HCT116 (cell line): Measurements from ENCODE around the gene PRLHR. TPM values are rescaled to one million over a fixed set of nuclear protein-coding genes. Genes with fewer than 3 reads are reported as not detected.

ENCODE experiments used
- ATAC-seq: fragments of 200-7000 bp; cut with Tn5 transposase; 2 replicates; pipeline ENCODE4 v1.9.1; 2020; ENCODE audit warnings: mild to moderate bottlenecking, moderate library complexity
- BruUV-seq: library from RNA; stranded (reverse); fragments of 400-500 nt; replicated peaks from 2 replicates; lab custom pipeline; 2021; lab: Mats Ljungman, UMichigan
- CTCF ChIA-PET: fragments of 300-600 bp; sonication (Branson Sonifier 250); formaldehyde crosslinking; loops from one replicate; lab custom pipeline; 2021; ENCODE audit warnings: antibody characterized with exemption; lab: Charles Lee
- POLR2A ChIA-PET: fragments of 300-600, 350-600 bp; sonication (Branson Sonifier 250); formaldehyde crosslinking; loops from one replicate; lab custom pipeline; 2021; ENCODE audit warnings: antibody characterized with exemption; lab: Charles Lee
- RAD21 ChIA-PET, 2 experiments: fragments of 300-600 bp; sonication (Branson Sonifier 250); formaldehyde crosslinking; loops; one replicate each; lab custom pipeline; 2023; ENCODE audit warnings: low total read pairs in 2 of 2; ENCODE audit not compliant: uncharacterized antibody in 2 of 2, unreplicated experiment in 2 of 2, low non-redundant PET in 1 of 2; lab: Charles Lee
- DNase-seq: peaks from one replicate; pipeline ENCODE4 v3.0.0-alpha.2; 2010; ENCODE audit warnings: low read depth, low spot score
- H2AFZ ChIP-seq: fragments of 200-600 bp; shearing (Covaris generic), sonication (generic); 2 replicates; pipeline ENCODE4 v1.6.1; 2017; ENCODE audit warnings: low read depth, mixed run types, mixed read lengths, antibody characterized with exemption, low read length; ENCODE audit not compliant: poor library complexity, severe bottlenecking
- H3K27ac ChIP-seq: 2 replicates; pipeline ENCODE4 v1.5.1; 2012; ENCODE audit warnings: low read depth, low read length
- H3K27me3 ChIP-seq: fragments of 200-600 bp; sonication (generic); 2 replicates; pipeline ENCODE4 v1.6.1; 2016; ENCODE audit warnings: mixed run types, low read length, mixed read lengths; ENCODE audit not compliant: insufficient read depth
- H3K36me3 ChIP-seq, 2 experiments: fragments of 200-500 bp in 1 of 2; fragments of 200-600 bp in 1 of 2; sonication (Bioruptor generic) in 1 of 2; sonication (generic) in 1 of 2; 2 replicates each; pipeline versions ENCODE4 v1.5.1 to v1.6.1; 2014 to 2016; ENCODE audit warnings: low read length in 2 of 2, inconsistent platforms in 1 of 2, mixed read lengths in 1 of 2, mixed run types in 1 of 2; ENCODE audit not compliant: insufficient read depth in 2 of 2, control insufficient read depth in 1 of 2
- H3K4me1 ChIP-seq, 2 experiments: fragments of 200-600 bp in 1 of 2; sonication (generic) in 1 of 2; 2 replicates each; pipeline versions ENCODE4 v1.5.1 to v1.6.1; 2012 to 2017; ENCODE audit warnings: low read length in 2 of 2, inconsistent platforms in 1 of 2, mild to moderate bottlenecking in 1 of 2, mixed read lengths in 1 of 2, mixed run types in 1 of 2, moderate library complexity in 1 of 2; ENCODE audit not compliant: insufficient read depth in 2 of 2, control insufficient read depth in 1 of 2
- H3K4me2 ChIP-seq: fragments of 200-600 bp; sonication (generic); 2 replicates; pipeline ENCODE4 v1.6.1; 2017; ENCODE audit warnings: mixed run types, low read length, mixed read lengths
- H3K4me3 ChIP-seq, 2 experiments: fragments of 200-600 bp in 1 of 2; sonication (generic) in 1 of 2; replicated peaks in 1 of 2; 2 replicates each; pipeline ENCODE4 v1.5.1; 2011 to 2016; ENCODE audit warnings: low read length in 2 of 2, control low read depth in 1 of 2, low read depth in 1 of 2, mild to moderate bottlenecking in 1 of 2, mixed read lengths in 1 of 2, mixed run types in 1 of 2
- H3K79me2 ChIP-seq: fragments of 200-600 bp; sonication (generic); 2 replicates; pipeline ENCODE4 v1.6.1; 2017; ENCODE audit warnings: mild to moderate bottlenecking, mixed run types, low read length, moderate library complexity, mixed read lengths; ENCODE audit not compliant: insufficient read depth
- H3K9ac ChIP-seq: fragments of 200-600 bp; sonication (generic); 2 replicates; pipeline ENCODE4 v1.6.1; 2016; ENCODE audit warnings: low read length, mixed read lengths
- H3K9me2 ChIP-seq: fragments of 200-600 bp; sonication (generic), shearing (Covaris generic); 2 replicates; pipeline ENCODE4 v1.6.1; 2017; ENCODE audit warnings: mixed run types, mild to moderate bottlenecking, moderate library complexity; ENCODE audit not compliant: insufficient read depth
- H3K9me3 ChIP-seq, 2 experiments: fragments of 200-500 bp in 1 of 2; fragments of 200-600 bp in 1 of 2; sonication (Bioruptor generic) in 1 of 2; sonication (generic) in 1 of 2; 2 replicates each; pipeline ENCODE4 v1.6.1; 2014 to 2017; ENCODE audit warnings: low read length in 2 of 2, mixed read lengths in 2 of 2, inconsistent platforms in 1 of 2, low read depth in 1 of 2, mild to moderate bottlenecking in 1 of 2, mixed run types in 1 of 2, moderate library complexity in 1 of 2; ENCODE audit not compliant: control insufficient read depth in 1 of 2, insufficient read depth in 1 of 2
- H4K20me1 ChIP-seq: fragments of 200-600 bp; sonication (generic), shearing (Covaris generic); 2 replicates; pipeline ENCODE4 v1.6.1; 2017; ENCODE audit warnings: mixed run types, mild to moderate bottlenecking, moderate library complexity; ENCODE audit not compliant: insufficient read depth
- CTCF ChIP-seq, 3 experiments: fragments of 200-600 bp in 1 of 3; sonication (generic) in 1 of 3; IDR thresholded peaks in 2 of 3; conservative IDR thresholded peaks in 1 of 3; 2 replicates each; pipeline ENCODE4 v1.5.1; 2012 to 2017; ENCODE audit warnings: low read depth in 2 of 3, low read length in 2 of 3, antibody characterized with exemption in 1 of 3, borderline replicate concordance in 1 of 3, control low read depth in 1 of 3, mild to moderate bottlenecking in 1 of 3, mixed read lengths in 1 of 3, mixed run types in 1 of 3, moderate library complexity in 1 of 3; ENCODE audit not compliant: insufficient read depth in 1 of 3
- EGR1 ChIP-seq: IDR thresholded peaks from 2 replicates; pipeline ENCODE4 v1.6.1; 2012; ENCODE audit warnings: low read depth
- ELF1 ChIP-seq: IDR thresholded peaks from 2 replicates; pipeline ENCODE4 v1.6.1; 2012; ENCODE audit warnings: low read depth, borderline replicate concordance
- EZH2 ChIP-seq: fragments of 200-600 bp; sonication (generic); IDR thresholded peaks from 2 replicates; pipeline ENCODE4 v1.6.1; 2017; ENCODE audit warnings: antibody characterized with exemption, mixed run types
- FOSL1 ChIP-seq: IDR thresholded peaks from 2 replicates; pipeline ENCODE4 v1.6.1; 2012; ENCODE audit warnings: low read depth
- JUND ChIP-seq: IDR thresholded peaks from 2 replicates; pipeline ENCODE4 v1.6.1; 2012
- MAX ChIP-seq: IDR thresholded peaks from 2 replicates; pipeline ENCODE4 v1.6.1; 2012
- POLR2A ChIP-seq: IDR thresholded peaks from 2 replicates; pipeline ENCODE4 v1.7.0; 2011; ENCODE audit warnings: borderline replicate concordance; ENCODE audit not compliant: insufficient read depth, insufficient read length; ENCODE audit errors: extremely low read depth
- POLR2AphosphoS5 ChIP-seq: IDR thresholded peaks from 2 replicates; pipeline ENCODE4 v1.6.1; 2011; ENCODE audit warnings: mild to moderate bottlenecking, low read depth, low read length, moderate library complexity
- RAD21 ChIP-seq: IDR thresholded peaks from 2 replicates; pipeline ENCODE4 v1.6.1; 2012; ENCODE audit warnings: low read depth, mild to moderate bottlenecking
- REST ChIP-seq: IDR thresholded peaks from 2 replicates; pipeline ENCODE4 v1.6.1; 2012; ENCODE audit warnings: low read depth
- SIN3A ChIP-seq: IDR thresholded peaks from 2 replicates; pipeline ENCODE4 v1.6.1; 2012; ENCODE audit warnings: low read depth
- SP1 ChIP-seq: IDR thresholded peaks from 2 replicates; pipeline ENCODE4 v1.6.1; 2012; ENCODE audit warnings: low read depth
- SRF ChIP-seq: IDR thresholded peaks from 2 replicates; pipeline ENCODE4 v1.6.1; 2012; ENCODE audit warnings: low read depth
- TCF7L2 ChIP-seq: IDR thresholded peaks from 2 replicates; pipeline ENCODE4 v1.7.0; 2011; ENCODE audit warnings: borderline replicate concordance, inconsistent platforms; ENCODE audit not compliant: insufficient read depth, insufficient read length; ENCODE audit errors: extremely low read depth
- YY1 ChIP-seq: IDR thresholded peaks from 2 replicates; pipeline ENCODE4 v1.6.1; 2011; ENCODE audit warnings: low read length, low read depth, moderate library complexity, mild to moderate bottlenecking; ENCODE audit not compliant: insufficient replicate concordance; ENCODE audit errors: extremely low read depth
- ZFX ChIP-seq: fragments of 450-650 bp; IDR thresholded peaks from 2 replicates; pipeline ENCODE4 v1.6.1; 2017
- intact Hi-C: fragments of 100-400 bp; cut with micrococcal nuclease; formaldehyde crosslinking; loops from 2 replicates; pipeline ENCODE4 v1.10.0; 2022
- total RNA-seq: library from RNA; stranded (reverse); gene quantifications from one replicate; pipeline ENCODE4 v1.2.1, GENCODE V29; 2021; ENCODE audit not compliant: unreplicated experiment
- TF ChIP-seq, protein P1 (sequence below): IDR thresholded peaks from 2 replicates; pipeline ENCODE4 v1.6.1; 2012

PRLHR gene
- total RNA-seq, 1 experiment from 2014 or later = not detected

GRCh38 chr10:118542745-118543144 lies 52.7 kb downstream of the PRLHR start:
- no peak for ATAC-seq
- TF ChIP-seq CTCF (IDR thresholded peaks at IDR 0.05 in 2 of 3, conservative IDR thresholded peaks at IDR 0.05 in 1 of 3; ENCODE audit: borderline replicate concordance in 1 of 3, insufficient read depth in 1 of 3, low read depth in 2 of 3, low read length in 2 of 3) = no peak
- TF ChIP-seq FOSL1 = no peak
- no peak for TF ChIP-seq JUND
- TF ChIP-seq SRF = no peak
- no peak for TF ChIP-seq SP1
- no peak for TF ChIP-seq ELF1
- TF ChIP-seq YY1 = no peak
- TF ChIP-seq RAD21 = no peak
- TF ChIP-seq REST = no peak
- no peak for TF ChIP-seq TCF7L2
- TF ChIP-seq, protein P1, sequence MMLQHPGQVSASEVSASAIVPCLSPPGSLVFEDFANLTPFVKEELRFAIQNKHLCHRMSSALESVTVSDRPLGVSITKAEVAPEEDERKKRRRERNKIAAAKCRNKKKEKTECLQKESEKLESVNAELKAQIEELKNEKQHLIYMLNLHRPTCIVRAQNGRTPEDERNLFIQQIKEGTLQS = no peak
- TF ChIP-seq EGR1 = no peak
- no peak for TF ChIP-seq POLR2AphosphoS5
- no peak for TF ChIP-seq ZFX
- TF ChIP-seq POLR2A = no peak
- no peak for TF ChIP-seq SIN3A
- TF ChIP-seq EZH2 = no peak
- TF ChIP-seq MAX = no peak
- no TSS peak for BruUV-seq
- ChIA-PET POLR2A (no interaction called here), RAD21 (interaction anchor here in 1 of 2 experiments (0.5 kb wide), 1 partner anchor 389 kb away, joined by 3 read pairs; no protein-coding TSS in a partner anchor), CTCF (interaction anchor here (0.6 to 4.3 kb wide), 4 partner anchors 20 to 1046 kb away, joined by 3 to 28 read pairs (median 9); no protein-coding TSS in a partner anchor)
- Histone ChIP-seq H3K27me3 (peaks cover 30% of the 10 kb centered on the region; the same call in 1 of the 2 replicates), H3K27ac (no peak overlapping the region), H3K36me3 (no peaks in the 10 kb centered on the region), H4K20me1 (no peaks in the 10 kb centered on the region), H3K79me2 (no peaks in the 10 kb centered on the region), H3K4me3 (no peak overlapping the region), H2AFZ (no peak overlapping the region), H3K9ac (no peak overlapping the region), H3K9me2 (no peaks in the 10 kb centered on the region), H3K4me2 (no peak overlapping the region), H3K4me1 (peaks cover 0 to 3% of the 10 kb centered on the region in 2 experiments; a peak in 1 of 4 replicates), H3K9me3 (no peaks in the 10 kb centered on the region; a peak in 1 of 4 replicates)
- intact Hi-C loops = loop anchor here (10.0 kb wide), 1 partner anchor 288 kb away; no protein-coding TSS in a partner anchor
- DNase-seq = no peak
